Upper lobe of left lung (tissue), 6 donors: ENCODE measurements around the gene GPATCH3. TPM values are rescaled to one million over a fixed set of nuclear protein-coding genes. Genes with fewer than 3 reads are reported as not detected.

Experiments used
- ATAC-seq, 2 donors: fragments of 200-7000 bp; cut with Tn5 transposase; one replicate each; pipeline ENCODE4 v1.9.1; 2022; ENCODE audit warnings: mild to moderate bottlenecking in 2 of 2, moderate library complexity in 2 of 2; ENCODE audit not compliant: low FRiP score in 2 of 2
- DNase-seq, 2 donors: peaks; one replicate each; pipeline ENCODE4 v3.0.0-alpha.2; 2019 to 2020
- H3K27ac ChIP-seq, 4 donors: fragments of 200-600 bp; sonication (generic); one replicate each; pipeline ENCODE4 v1.5.1; 2016 to 2019
- H3K27me3 ChIP-seq, 4 donors: fragments of 200-600 bp; sonication (generic); one replicate each; pipeline ENCODE4 v1.5.1; 2017 to 2019
- H3K36me3 ChIP-seq, 4 donors: fragments of 200-600 bp; sonication (generic); one replicate each; pipeline ENCODE4 v1.5.1; 2016 to 2019
- H3K4me1 ChIP-seq, 4 donors: fragments of 200-600 bp; sonication (generic); one replicate each; pipeline ENCODE4 v1.5.1; 2018 to 2019
- H3K4me3 ChIP-seq, 4 donors: fragments of 200-600 bp; sonication (generic); one replicate each; pipeline ENCODE4 v1.5.1; 2017 to 2019; ENCODE audit warnings: mild to moderate bottlenecking in 2 of 4, moderate library complexity in 1 of 4
- H3K9me3 ChIP-seq, 4 donors: fragments of 200-600 bp; sonication (generic); one replicate each; pipeline ENCODE4 v1.5.1; 2018 to 2019
- EP300 ChIP-seq, 4 donors: sonication (generic); formaldehyde crosslinking; IDR thresholded peaks; one replicate each; pipeline ENCODE4 v1.5.1; 2017; ENCODE audit warnings: antibody characterized with exemption in 4 of 4, control low read depth in 2 of 4
- POLR2A ChIP-seq, 4 donors: fragments of 450-650 bp; IDR thresholded peaks; one replicate each; pipeline ENCODE4 v1.5.1; 2016 to 2017; ENCODE audit warnings: antibody characterized with exemption in 4 of 4, mild to moderate bottlenecking in 2 of 4
- POLR2AphosphoS5 ChIP-seq, 2 donors: sonication (generic); formaldehyde crosslinking; IDR thresholded peaks; one replicate each; pipeline ENCODE4 v1.5.1; 2017; ENCODE audit warnings: antibody characterized with exemption in 2 of 2
- WGBS, 2 donors: methylation state at CpG; one replicate each; pipeline ENCODE4 v1.1.5; 2017 to 2018; 5-methylcytosine and 5-hydroxymethylcytosine counted together
- total RNA-seq, 6 donors: library from RNA; depleted of rRNA in 4 of 6; stranded (reverse); fragments of >200 nt in 4 of 6; gene quantifications; one replicate each; pipeline versions ENCODE4 v1.1.0 to v1.2.1, GENCODE V29; 2016 to 2021
- TF ChIP-seq, protein P1 (sequence below), 6 experiments: fragments of 450-650 bp in 4 of 6; fragments of 200-600 bp in 2 of 6; sonication (generic) in 2 of 6; IDR thresholded peaks; one replicate each; pipeline ENCODE4 v1.5.1; 2016 to 2019; ENCODE audit warnings: antibody characterized with exemption in 6 of 6
- donor health status: DM: no; HTN: no; CAD: no; lungs with moderate emphysema.
- donor health status: DM: no; HTN: yes; CAD: no; lungs with severe emphysema.

GPATCH3 gene
- total RNA-seq, 6 donors from 2014 or later: 9.4 to 20.8 (median 14.9) TPM

DNA sequence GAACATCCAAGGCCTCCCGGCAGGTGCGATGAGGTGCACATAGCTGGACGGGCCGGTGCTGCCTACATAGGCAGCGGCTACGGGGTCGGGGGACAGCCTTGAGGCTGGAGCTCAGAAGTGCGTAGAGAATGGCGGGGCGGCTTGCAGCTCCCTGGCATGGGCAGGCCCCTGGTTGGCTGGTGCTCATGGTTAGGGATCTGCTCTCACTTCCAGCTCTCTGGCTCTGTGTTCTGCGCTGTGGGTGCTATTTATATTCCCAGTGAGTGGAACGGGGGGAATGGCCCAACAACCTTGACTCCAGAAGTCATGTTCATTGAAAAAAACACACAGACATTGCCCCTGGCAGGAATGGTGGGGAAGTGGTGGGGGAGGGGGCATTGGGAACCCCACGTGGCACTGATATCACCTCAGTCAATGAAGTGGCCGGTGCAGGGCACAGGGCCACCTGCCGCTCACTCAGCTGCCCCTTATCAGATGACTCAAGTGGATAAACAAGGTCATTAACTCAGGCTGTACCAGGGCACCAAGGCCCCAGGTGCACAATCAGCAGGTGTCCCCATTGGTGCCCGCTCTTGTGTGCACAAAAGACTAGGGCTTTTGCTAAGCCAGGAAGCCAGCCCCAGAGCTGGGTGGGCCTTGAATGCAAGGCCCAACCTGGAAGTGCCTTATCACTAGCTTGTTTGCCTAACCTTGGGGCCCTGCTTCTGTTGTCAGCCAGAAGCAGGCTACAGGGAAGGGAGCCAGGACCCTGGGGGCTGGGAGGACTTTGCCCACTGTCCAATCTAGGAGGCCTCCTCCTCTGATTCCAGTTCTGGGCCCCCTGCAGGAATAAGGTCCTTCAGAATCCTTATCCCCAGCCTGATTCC, 13.7 kb upstream of the GPATCH3 start, which contains the start of gene NR0B2:
Gene NR0B2, minus strand, starts transcription at position 222 of the 866 bp plus-strand sequence. Its CDS starts 35 bp downstream, at position 187.
- 59 to 60% methylated on average over 10 to 16 of the region's 16 CpGs for WGBS, 2 donors
- H3K27ac ChIP-seq: peak within 1 kb of the TSS; percentile 57 to 89 (median 76)
- H3K36me3 ChIP-seq: no peaks in the 10 kb centered on the region
- DNase-seq: peak; percentile 89 to 94
- H3K4me1 ChIP-seq: peaks cover 0 to 31% (median 8%) of the 10 kb centered on the region in 4 donors
- peak; percentile 69 to 88 for ATAC-seq
- H3K4me3 ChIP-seq: peak within 1 kb of the TSS in 3 of 4 donors; percentile 32 to 43 (median 41)
- H3K27me3 ChIP-seq: no peaks in the 10 kb centered on the region
- H3K9me3 ChIP-seq: no peaks in the 10 kb centered on the region
- peak in 1 of 2 donors; percentile 43 for TF ChIP-seq POLR2AphosphoS5 (IDR thresholded peaks at IDR 0.05)
- peak in 3 of 4 donors; percentile 25 to 71 (median 58) for TF ChIP-seq POLR2A (IDR thresholded peaks at IDR 0.05)
- TF ChIP-seq EP300 (IDR thresholded peaks at IDR 0.05): peak in 1 of 4 donors; percentile 57
- TF ChIP-seq, protein P1, sequence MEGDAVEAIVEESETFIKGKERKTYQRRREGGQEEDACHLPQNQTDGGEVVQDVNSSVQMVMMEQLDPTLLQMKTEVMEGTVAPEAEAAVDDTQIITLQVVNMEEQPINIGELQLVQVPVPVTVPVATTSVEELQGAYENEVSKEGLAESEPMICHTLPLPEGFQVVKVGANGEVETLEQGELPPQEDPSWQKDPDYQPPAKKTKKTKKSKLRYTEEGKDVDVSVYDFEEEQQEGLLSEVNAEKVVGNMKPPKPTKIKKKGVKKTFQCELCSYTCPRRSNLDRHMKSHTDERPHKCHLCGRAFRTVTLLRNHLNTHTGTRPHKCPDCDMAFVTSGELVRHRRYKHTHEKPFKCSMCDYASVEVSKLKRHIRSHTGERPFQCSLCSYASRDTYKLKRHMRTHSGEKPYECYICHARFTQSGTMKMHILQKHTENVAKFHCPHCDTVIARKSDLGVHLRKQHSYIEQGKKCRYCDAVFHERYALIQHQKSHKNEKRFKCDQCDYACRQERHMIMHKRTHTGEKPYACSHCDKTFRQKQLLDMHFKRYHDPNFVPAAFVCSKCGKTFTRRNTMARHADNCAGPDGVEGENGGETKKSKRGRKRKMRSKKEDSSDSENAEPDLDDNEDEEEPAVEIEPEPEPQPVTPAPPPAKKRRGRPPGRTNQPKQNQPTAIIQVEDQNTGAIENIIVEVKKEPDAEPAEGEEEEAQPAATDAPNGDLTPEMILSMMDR (IDR thresholded peaks at IDR 0.05): no peak

DNA sequence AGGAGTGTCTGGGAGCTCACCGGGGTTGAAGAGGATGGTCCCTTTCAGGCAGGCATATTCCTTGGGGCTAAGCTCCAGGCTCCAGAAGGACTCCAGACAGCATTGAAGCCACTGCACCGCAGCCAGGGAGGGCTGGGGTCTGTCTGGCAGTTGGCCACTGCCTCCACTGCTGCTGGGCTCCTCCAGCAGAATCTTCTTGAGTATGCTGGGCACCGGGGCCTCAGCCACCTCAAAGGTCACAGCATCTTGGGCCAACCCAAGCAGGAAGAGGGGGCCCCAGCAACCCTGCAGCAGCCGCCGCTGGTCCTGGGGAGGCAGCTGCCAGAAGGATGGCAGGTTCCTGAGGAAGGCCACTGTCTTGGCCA, 13.1 kb upstream of the GPATCH3 start:
- peak overlapping the region in 3 of 4 donors; percentile 32 to 43 (median 41) for H3K4me3 ChIP-seq
- ATAC-seq: no peak

DNA sequence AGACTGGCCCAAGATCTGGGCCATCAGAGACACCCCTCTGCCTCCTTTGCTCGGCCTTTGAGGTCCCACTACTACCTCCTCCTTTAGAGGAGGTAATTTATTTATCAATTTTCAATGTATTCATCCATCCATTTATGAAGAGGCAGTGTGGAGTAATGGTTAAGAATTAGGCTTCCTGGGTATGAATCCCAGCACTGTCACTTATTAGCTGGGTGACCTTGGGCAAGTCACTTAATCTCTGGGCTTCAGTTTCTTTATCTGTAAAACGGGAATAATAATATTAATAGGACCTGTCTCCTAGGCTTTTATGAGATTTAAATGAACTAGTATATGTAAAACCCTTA, 11.9 kb upstream of the GPATCH3 start:
- Histone ChIP-seq H3K9me3 (no peaks in the 10 kb centered on the region), H3K36me3 (no peaks in the 10 kb centered on the region), H3K27me3 (no peaks in the 10 kb centered on the region), H3K4me1 (peaks cover 0 to 31% (median 8%) of the 10 kb centered on the region in 4 donors), H3K4me3 (peak overlapping the region in 1 of 4 donors; percentile 41), H3K27ac (peak overlapping the region in 1 of 4 donors; percentile 44)
- ATAC-seq (no peak), DNase-seq (no peak)
- TF ChIP-seq POLR2AphosphoS5 (IDR thresholded peaks at IDR 0.05) (no peak), EP300 (IDR thresholded peaks at IDR 0.05) (no peak), POLR2A (IDR thresholded peaks at IDR 0.05) (no peak)
- TF ChIP-seq, protein P1 (IDR thresholded peaks at IDR 0.05): no peak
- 51 to 68% methylated on average over 2 of the region's 2 CpGs for WGBS, 2 donors

More for the DNA sequence above, 13.1 kb upstream of the GPATCH3 start:
- 59 to 65% methylated on average over 3 of the region's 5 CpGs for WGBS, 2 donors
- H3K27me3 ChIP-seq: no peaks in the 10 kb centered on the region
- H3K4me1 ChIP-seq: peaks cover 0 to 31% (median 8%) of the 10 kb centered on the region in 4 donors
- no peaks in the 10 kb centered on the region for H3K9me3 ChIP-seq
- DNase-seq: peak in 1 of 2 donors; percentile 76
- H3K36me3 ChIP-seq: no peaks in the 10 kb centered on the region
- peak overlapping the region; percentile 57 to 89 (median 76) for H3K27ac ChIP-seq
- TF ChIP-seq, protein P1 (IDR thresholded peaks at IDR 0.05): no peak
- no peak for TF ChIP-seq EP300 (IDR thresholded peaks at IDR 0.05)
- TF ChIP-seq POLR2AphosphoS5 (IDR thresholded peaks at IDR 0.05): no peak
- TF ChIP-seq POLR2A (IDR thresholded peaks at IDR 0.05): no peak

DNA sequence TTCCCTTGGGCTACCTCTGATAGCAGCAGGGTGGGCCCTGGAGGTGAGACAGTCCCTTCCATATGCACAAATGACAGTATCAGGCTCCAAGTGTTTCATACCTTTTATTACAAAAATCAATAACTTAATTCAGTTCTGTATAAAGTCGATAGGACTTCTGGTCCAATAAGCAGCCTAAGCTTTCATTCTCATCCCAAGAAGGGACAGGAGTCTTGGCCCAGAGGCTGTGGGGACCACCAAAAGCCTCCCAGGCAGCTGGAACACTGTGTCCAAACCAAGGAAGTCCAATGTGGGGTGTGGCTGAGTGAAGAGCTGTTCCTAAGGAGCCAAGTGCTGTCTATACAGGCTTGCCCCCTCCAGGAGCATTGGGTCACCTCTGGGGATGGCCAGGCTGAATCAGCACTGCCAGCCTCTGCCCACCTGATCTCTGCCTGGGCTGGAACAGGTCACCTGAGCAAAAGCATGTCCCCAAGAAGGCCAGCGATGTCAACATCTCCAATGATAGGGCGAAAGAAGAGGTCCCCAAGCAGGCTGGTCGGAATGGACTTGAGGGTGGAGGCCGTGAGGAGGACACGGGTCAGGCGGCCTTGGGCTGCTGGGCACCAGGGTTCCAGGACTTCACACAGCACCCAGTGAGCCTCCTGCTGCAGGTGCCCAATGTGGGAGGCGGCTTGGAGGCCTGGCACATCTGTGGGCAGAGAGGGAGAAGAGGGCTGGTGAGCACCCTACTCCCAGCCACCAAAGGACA, 11.3 kb upstream of the GPATCH3 start:
- ATAC-seq: no peak
- H3K9me3 ChIP-seq: no peaks in the 10 kb centered on the region
- peak overlapping the region in 1 of 4 donors; percentile 44 for H3K27ac ChIP-seq
- 84 to 86% methylated on average over 7 to 8 of the region's 8 CpGs for WGBS, 2 donors
- peak overlapping the region in 1 of 4 donors; percentile 5 for H3K4me3 ChIP-seq
- TF ChIP-seq EP300 (IDR thresholded peaks at IDR 0.05) (no peak), POLR2A (IDR thresholded peaks at IDR 0.05) (no peak), POLR2AphosphoS5 (IDR thresholded peaks at IDR 0.05) (no peak)
- TF ChIP-seq, protein P1 (IDR thresholded peaks at IDR 0.05): no peak
- peaks cover 0 to 31% (median 8%) of the 10 kb centered on the region in 4 donors for H3K4me1 ChIP-seq
- peak in 1 of 2 donors; percentile 73 for DNase-seq
- H3K36me3 ChIP-seq: no peaks in the 10 kb centered on the region
- no peaks in the 10 kb centered on the region for H3K27me3 ChIP-seq
